SK-N-SH treated with all-trans-retinoic acid at 6 μM for 48 hours (cell line): ENCODE measurements around the gene ATF1.

Experiments
- ATAC-seq: fragments of 200-7000 bp; cut with Tn5 transposase; 3 replicates; pipeline ENCODE4 v1.9.1; 2020; ENCODE audit warnings: mild to moderate bottlenecking, moderate library complexity
- BACH2 ChIP-seq: fragments of 250-450 bp; sonication (Bioruptor Pico); IDR thresholded peaks from 2 replicates; pipeline ENCODE4 v1.9.0; 2021; ENCODE audit warnings: mild to moderate bottlenecking, borderline replicate concordance
- CSDC2 ChIP-seq: fragments of 250-450 bp; sonication (Bioruptor Pico); IDR thresholded peaks from 2 replicates; pipeline ENCODE4 v1.5.0; 2020; ENCODE audit warnings: mild to moderate bottlenecking, moderate library complexity
- ESRRG ChIP-seq: fragments of 250-450 bp; sonication (Bioruptor Pico); IDR thresholded peaks from 2 replicates; pipeline ENCODE4 v1.6.1; 2021; ENCODE audit warnings: mild to moderate bottlenecking
- GLIS3 ChIP-seq: fragments of 250-450 bp; sonication (Bioruptor Pico); IDR thresholded peaks from 2 replicates; pipeline ENCODE4 v1.5.0; 2020; ENCODE audit warnings: mild to moderate bottlenecking, moderate library complexity
- ISL1 ChIP-seq: fragments of 250-450 bp; sonication (Bioruptor Pico); IDR thresholded peaks from 2 replicates; pipeline ENCODE4 v2.1.2; 2022; ENCODE audit warnings: mild to moderate bottlenecking, moderate library complexity
- OSR1 ChIP-seq: fragments of 250-450 bp; sonication (Bioruptor Pico); IDR thresholded peaks from 2 replicates; pipeline ENCODE4 v1.8.0; 2022; ENCODE audit warnings: moderate library complexity, mild to moderate bottlenecking, inconsistent platforms
- PPARA ChIP-seq: fragments of 250-450 bp; sonication (Bioruptor Pico); IDR thresholded peaks from 2 replicates; pipeline ENCODE4 v1.5.0; 2020; ENCODE audit warnings: mild to moderate bottlenecking, borderline replicate concordance
- RARB ChIP-seq: fragments of 250-450 bp; sonication (Bioruptor Pico); IDR thresholded peaks from 2 replicates; pipeline ENCODE4 v1.8.0; 2021; ENCODE audit warnings: mild to moderate bottlenecking, moderate library complexity
- SNAI2 ChIP-seq: fragments of 250-450 bp; sonication (Bioruptor Pico); IDR thresholded peaks from 2 replicates; pipeline ENCODE4 v1.5.0; 2020; ENCODE audit warnings: mild to moderate bottlenecking, moderate library complexity
- TOX ChIP-seq: fragments of 250-450 bp; sonication (Bioruptor Pico); IDR thresholded peaks from 2 replicates; pipeline ENCODE4 v1.8.0; 2021; ENCODE audit warnings: mild to moderate bottlenecking, moderate library complexity, borderline replicate concordance
- TSHZ2 ChIP-seq: fragments of 250-450 bp; sonication (Bioruptor Pico); IDR thresholded peaks from 2 replicates; pipeline ENCODE4 v1.5.0; 2020; ENCODE audit warnings: mild to moderate bottlenecking, moderate library complexity
- ZC3H10 ChIP-seq: fragments of 250-450 bp; sonication (Bioruptor Pico); IDR thresholded peaks from 2 replicates; pipeline ENCODE4 v1.5.1; 2021; ENCODE audit warnings: mild to moderate bottlenecking, moderate library complexity
- ZFP3 ChIP-seq: fragments of 250-450 bp; sonication (Bioruptor Pico); IDR thresholded peaks from 2 replicates; pipeline ENCODE4 v1.5.0; 2020; ENCODE audit warnings: mild to moderate bottlenecking, moderate library complexity
- ZFP30 ChIP-seq: fragments of 450-650 bp; formaldehyde crosslinking; IDR thresholded peaks from 2 replicates; pipeline ENCODE4 v1.5.0; 2022; ENCODE audit warnings: mild to moderate bottlenecking, moderate library complexity
- ZNF8 ChIP-seq: fragments of 450-650 bp; formaldehyde crosslinking; IDR thresholded peaks from 2 replicates; pipeline ENCODE4 v1.5.0; 2020; ENCODE audit warnings: mild to moderate bottlenecking, moderate library complexity
- TF ChIP-seq, protein P1 (sequence below): fragments of 250-450 bp; sonication (Bioruptor Pico); IDR thresholded peaks from 2 replicates; pipeline ENCODE4 v1.5.1; 2021; ENCODE audit warnings: mild to moderate bottlenecking, moderate library complexity
- TF ChIP-seq, protein P2 (sequence below): fragments of 250-450 bp; sonication (Bioruptor Pico); IDR thresholded peaks from 2 replicates; pipeline ENCODE4 v1.5.1; 2020; ENCODE audit warnings: low read depth, mild to moderate bottlenecking, moderate library complexity
- TF ChIP-seq, protein P3 (sequence below): fragments of 250-450 bp; sonication (Bioruptor Pico); IDR thresholded peaks from 2 replicates; pipeline ENCODE4 v1.8.0; 2020; ENCODE audit warnings: mild to moderate bottlenecking, moderate library complexity, borderline replicate concordance

The ATF1 gene

GRCh38 chr12:50745861-50746260 is 18.0 kb upstream of the ATF1 start:
- TF ChIP-seq ZNF8, result no peak
- TF ChIP-seq BACH2 (CRISPR knock-in tag), result no peak
- no peak for TF ChIP-seq SNAI2 (CRISPR knock-in tag)
- no peak for TF ChIP-seq ZC3H10 (CRISPR knock-in tag)
- TF ChIP-seq GLIS3 (CRISPR knock-in tag), result no peak
- TF ChIP-seq, protein P1, sequence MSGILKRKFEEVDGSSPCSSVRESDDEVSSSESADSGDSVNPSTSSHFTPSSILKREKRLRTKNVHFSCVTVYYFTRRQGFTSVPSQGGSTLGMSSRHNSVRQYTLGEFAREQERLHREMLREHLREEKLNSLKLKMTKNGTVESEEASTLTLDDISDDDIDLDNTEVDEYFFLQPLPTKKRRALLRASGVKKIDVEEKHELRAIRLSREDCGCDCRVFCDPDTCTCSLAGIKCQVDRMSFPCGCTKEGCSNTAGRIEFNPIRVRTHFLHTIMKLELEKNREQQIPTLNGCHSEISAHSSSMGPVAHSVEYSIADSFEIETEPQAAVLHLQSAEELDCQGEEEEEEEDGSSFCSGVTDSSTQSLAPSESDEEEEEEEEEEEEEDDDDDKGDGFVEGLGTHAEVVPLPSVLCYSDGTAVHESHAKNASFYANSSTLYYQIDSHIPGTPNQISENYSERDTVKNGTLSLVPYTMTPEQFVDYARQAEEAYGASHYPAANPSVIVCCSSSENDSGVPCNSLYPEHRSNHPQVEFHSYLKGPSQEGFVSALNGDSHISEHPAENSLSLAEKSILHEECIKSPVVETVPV (CRISPR knock-in tag), result no peak
- no peak for TF ChIP-seq ZFP30 (CRISPR knock-in tag)
- TF ChIP-seq TOX (CRISPR knock-in tag), result no peak
- TF ChIP-seq, protein P2, sequence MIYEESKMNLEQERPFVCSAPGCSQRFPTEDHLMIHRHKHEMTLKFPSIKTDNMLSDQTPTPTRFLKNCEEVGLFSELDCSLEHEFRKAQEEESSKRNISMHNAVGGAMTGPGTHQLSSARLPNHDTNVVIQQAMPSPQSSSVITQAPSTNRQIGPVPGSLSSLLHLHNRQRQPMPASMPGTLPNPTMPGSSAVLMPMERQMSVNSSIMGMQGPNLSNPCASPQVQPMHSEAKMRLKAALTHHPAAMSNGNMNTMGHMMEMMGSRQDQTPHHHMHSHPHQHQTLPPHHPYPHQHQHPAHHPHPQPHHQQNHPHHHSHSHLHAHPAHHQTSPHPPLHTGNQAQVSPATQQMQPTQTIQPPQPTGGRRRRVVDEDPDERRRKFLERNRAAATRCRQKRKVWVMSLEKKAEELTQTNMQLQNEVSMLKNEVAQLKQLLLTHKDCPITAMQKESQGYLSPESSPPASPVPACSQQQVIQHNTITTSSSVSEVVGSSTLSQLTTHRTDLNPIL (CRISPR knock-in tag), result no peak
- TF ChIP-seq ZFP3, result no peak
- no peak for TF ChIP-seq ISL1 (CRISPR knock-in tag)
- ATAC-seq, result no peak

- TF ChIP-seq ZFP30 (CRISPR knock-in tag) (no peak), OSR1 (CRISPR knock-in tag) (no peak), CSDC2 (no peak), TOX (CRISPR knock-in tag) (no peak), ZC3H10 (CRISPR knock-in tag) (no peak), ISL1 (CRISPR knock-in tag) (no peak), SNAI2 (CRISPR knock-in tag) (no peak), PPARA (no peak)
- TF ChIP-seq, protein P2 (CRISPR knock-in tag), result no peak
- no peak for ATAC-seq
These were observed 17.5 kb upstream of the ATF1 start for GRCh38 chr12:50746431-50746830.

DNA sequence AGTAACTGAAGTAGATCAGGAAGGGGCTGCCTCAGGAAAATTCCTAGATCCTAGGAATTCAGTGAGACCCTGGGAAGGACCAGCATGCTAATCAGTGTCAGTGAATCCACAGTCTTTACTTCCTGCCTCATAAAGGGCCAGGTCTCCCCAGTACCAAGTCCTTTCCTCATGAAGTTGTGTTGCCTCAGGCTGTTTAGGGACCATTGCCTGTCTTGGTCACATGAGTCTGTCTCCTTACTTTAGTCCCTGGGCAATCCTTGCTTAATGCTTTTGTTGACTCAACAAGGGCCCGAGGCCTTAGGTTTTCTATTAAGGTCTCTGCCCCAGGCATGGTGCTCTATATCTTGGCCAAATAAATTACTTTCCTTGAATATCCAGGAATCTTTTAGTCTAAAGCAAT is 16.1 kb upstream of the ATF1 start:
- no peak for ATAC-seq
- TF ChIP-seq ZNF8 (no peak), TSHZ2 (CRISPR knock-in tag) (no peak), GLIS3 (CRISPR knock-in tag) (no peak), ZFP30 (CRISPR knock-in tag) (no peak), ZC3H10 (CRISPR knock-in tag) (no peak), ZFP3 (no peak), PPARA (no peak), ESRRG (no peak), SNAI2 (CRISPR knock-in tag) (no peak), ISL1 (CRISPR knock-in tag) (no peak), RARB (CRISPR knock-in tag) (no peak), CSDC2 (no peak), BACH2 (CRISPR knock-in tag) (no peak)
- TF ChIP-seq, protein P3, sequence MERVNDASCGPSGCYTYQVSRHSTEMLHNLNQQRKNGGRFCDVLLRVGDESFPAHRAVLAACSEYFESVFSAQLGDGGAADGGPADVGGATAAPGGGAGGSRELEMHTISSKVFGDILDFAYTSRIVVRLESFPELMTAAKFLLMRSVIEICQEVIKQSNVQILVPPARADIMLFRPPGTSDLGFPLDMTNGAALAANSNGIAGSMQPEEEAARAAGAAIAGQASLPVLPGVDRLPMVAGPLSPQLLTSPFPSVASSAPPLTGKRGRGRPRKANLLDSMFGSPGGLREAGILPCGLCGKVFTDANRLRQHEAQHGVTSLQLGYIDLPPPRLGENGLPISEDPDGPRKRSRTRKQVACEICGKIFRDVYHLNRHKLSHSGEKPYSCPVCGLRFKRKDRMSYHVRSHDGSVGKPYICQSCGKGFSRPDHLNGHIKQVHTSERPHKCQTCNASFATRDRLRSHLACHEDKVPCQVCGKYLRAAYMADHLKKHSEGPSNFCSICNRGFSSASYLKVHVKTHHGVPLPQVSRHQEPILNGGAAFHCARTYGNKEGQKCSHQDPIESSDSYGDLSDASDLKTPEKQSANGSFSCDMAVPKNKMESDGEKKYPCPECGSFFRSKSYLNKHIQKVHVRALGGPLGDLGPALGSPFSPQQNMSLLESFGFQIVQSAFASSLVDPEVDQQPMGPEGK (CRISPR knock-in tag), result no peak
- TF ChIP-seq, protein P2 (CRISPR knock-in tag), result no peak
- TF ChIP-seq, protein P1 (CRISPR knock-in tag), result no peak
- TF ChIP-seq, all 23 proteins: peak for 0
